Activated T-helper 17 cell treated with anti-CD3 and anti-CD28 coated beads, Interleukin-2, amount 50 U/mL, for 72 hours (primary cell): Measurements from ENCODE around the gene HK2. TPM values are rescaled to one million over a fixed set of nuclear protein-coding genes. Genes with fewer than 3 reads are reported as not detected.
"Not testable (repeated sequence)": the region's sequence is repeated elsewhere in the genome, so short reads cannot be mapped to it uniquely, and the experiment has no call there.

ENCODE experiments used
- ATAC-seq: fragments of 150-1000 bp; cut with Tn5 transposase; replicated peaks from 2 replicates; pipeline ENCODE4 v1.10.0; 2021; ENCODE audit warnings: mild to moderate bottlenecking, moderate library complexity
- H3K27ac Mint-ChIP-seq: one replicate; pipeline ENCODE4 v1.8.0; 2022; ENCODE audit warnings: mixed read lengths
- H3K27me3 Mint-ChIP-seq: one replicate; pipeline ENCODE4 v1.8.0; 2022; ENCODE audit warnings: mixed read lengths
- H3K36me3 Mint-ChIP-seq: one replicate; pipeline ENCODE4 v1.8.0; 2022; ENCODE audit warnings: low read depth, mild to moderate bottlenecking, mixed read lengths
- H3K4me1 Mint-ChIP-seq: one replicate; pipeline ENCODE4 v1.8.0; 2022; ENCODE audit warnings: mixed read lengths
- H3K4me3 Mint-ChIP-seq: one replicate; pipeline ENCODE4 v1.8.0; 2022; ENCODE audit warnings: mild to moderate bottlenecking, mixed read lengths
- H3K9me3 Mint-ChIP-seq: one replicate; pipeline ENCODE4 v1.8.0; 2022; ENCODE audit warnings: mixed read lengths
- total RNA-seq, 2 donors: library from RNA; stranded (reverse); gene quantifications; one replicate each; pipeline ENCODE4 v1.2.3, GENCODE V29; 2022

Gene HK2
- total RNA-seq, 2 donors from 2014 or later = 71.6 to 73.8 TPM

DNA sequence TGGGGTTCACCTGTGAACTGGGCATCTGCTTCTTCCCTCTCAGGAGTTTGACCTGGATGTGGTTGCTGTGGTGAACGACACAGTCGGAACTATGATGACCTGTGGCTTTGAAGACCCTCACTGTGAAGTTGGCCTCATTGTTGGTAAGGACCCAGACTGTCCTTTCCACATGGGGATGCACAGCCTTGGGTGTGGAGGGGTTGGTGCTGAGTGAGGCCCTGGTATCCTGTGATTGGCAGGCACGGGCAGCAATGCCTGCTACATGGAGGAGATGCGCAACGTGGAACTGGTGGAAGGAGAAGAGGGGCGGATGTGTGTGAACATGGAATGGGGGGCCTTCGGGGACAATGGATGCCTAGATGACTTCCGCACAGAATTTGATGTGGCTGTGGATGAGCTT, 52.3 kb downstream of the HK2 start:
- ATAC-seq = no peak
- Mint-ChIP-seq H3K27me3 (no peaks in the 10 kb centered on the region), H3K4me3 (no peak overlapping the region), H3K4me1 (peaks cover 6% of the 10 kb centered on the region), H3K36me3 (peaks cover 100% of the 10 kb centered on the region), H3K27ac (no peak overlapping the region), H3K9me3 (no peaks in the 10 kb centered on the region)

DNA sequence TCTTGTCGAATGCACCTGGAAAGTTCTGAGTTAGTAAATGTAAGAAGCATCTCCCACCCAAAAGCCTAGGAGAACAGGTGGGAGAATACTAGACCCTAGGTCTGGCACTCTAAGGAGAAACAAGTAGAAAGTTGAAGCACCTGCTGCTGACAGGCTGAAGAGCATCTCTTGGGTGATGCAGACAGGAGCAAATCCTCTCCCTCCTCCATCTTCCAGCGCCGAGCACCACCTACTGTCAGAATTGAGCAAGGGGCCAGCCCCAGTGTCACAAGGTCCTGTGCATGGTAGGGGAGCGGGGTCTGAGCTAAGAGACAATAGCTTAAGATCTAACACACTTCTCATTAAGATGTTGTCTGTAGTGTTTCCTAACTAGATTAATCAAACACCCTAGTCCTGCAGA, 52.9 kb downstream of the HK2 start:
- Mint-ChIP-seq H3K4me3 (no peak overlapping the region), H3K27ac (no peak overlapping the region), H3K36me3 (peaks cover 100% of the 10 kb centered on the region), H3K27me3 (no peaks in the 10 kb centered on the region), H3K4me1 (peaks cover 6% of the 10 kb centered on the region), H3K9me3 (no peaks in the 10 kb centered on the region)
- no peak for ATAC-seq

DNA sequence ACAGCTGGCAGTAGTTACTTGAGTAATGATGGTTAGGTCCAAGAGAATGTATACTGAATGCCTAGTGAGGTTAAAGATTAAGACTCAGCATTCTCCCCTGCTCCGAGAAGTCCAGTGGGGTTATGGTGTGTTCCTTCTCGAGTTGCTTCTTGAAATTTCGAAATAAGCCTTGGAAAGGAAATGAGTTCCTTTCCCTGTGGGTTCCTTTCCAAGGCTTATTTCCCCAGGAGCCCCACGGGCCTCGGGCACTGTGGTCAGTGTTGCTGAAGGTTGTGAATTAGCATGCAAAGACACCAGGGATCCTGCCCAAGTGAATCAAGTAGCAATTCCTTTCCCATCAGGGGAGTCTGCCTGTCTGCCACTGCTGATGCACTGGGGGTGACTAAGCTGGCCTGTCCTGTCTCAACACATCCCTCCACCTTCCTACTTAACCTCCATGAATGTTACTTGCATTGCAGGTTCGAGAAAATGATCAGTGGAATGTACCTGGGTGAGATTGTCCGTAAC, 53.6 kb downstream of the HK2 start:
- Mint-ChIP-seq H3K36me3 (peaks cover 100% of the 10 kb centered on the region), H3K9me3 (no peaks in the 10 kb centered on the region), H3K4me1 (peaks cover 6% of the 10 kb centered on the region), H3K4me3 (no peak overlapping the region), H3K27ac (no peak overlapping the region), H3K27me3 (no peaks in the 10 kb centered on the region)
- ATAC-seq = no peak

DNA sequence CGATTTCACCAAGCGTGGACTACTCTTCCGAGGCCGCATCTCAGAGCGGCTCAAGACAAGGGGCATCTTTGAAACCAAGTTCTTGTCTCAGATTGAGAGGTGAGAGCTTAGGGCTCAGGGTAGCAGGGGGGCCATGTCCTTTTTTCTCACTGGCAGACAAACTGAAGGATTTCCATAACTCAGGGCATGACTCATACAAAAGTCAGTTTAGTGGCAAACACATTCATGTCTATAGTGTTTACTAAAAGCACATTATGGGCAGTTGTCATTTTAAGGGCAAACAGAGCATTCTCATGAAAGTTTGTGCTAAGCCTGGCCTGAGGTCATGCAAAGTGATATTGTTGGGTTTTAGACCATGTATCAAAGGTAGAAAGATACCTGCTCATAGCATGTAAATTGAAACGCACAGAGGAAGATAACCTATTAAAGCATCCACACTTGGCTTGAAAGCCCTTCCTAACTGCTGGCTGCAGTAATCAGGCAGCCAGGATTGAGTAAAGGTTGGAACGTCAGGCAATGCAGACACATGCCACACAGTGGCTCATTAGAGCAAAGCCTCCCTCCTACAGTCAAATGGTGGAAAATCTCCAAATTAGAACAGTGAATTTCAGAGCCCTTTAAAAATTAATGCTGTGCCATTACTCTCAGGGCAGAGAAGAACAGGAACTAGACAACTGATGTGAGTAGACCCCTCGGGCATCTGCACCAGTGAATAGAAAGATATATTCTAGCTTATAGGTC, 54.2 kb downstream of the HK2 start:
- ATAC-seq = no peak
- Mint-ChIP-seq H3K4me3 (no peak overlapping the region), H3K27ac (no peak overlapping the region), H3K36me3 (peaks cover 100% of the 10 kb centered on the region), H3K4me1 (peaks cover 6% of the 10 kb centered on the region), H3K9me3 (no peaks in the 10 kb centered on the region), H3K27me3 (no peaks in the 10 kb centered on the region)

DNA sequence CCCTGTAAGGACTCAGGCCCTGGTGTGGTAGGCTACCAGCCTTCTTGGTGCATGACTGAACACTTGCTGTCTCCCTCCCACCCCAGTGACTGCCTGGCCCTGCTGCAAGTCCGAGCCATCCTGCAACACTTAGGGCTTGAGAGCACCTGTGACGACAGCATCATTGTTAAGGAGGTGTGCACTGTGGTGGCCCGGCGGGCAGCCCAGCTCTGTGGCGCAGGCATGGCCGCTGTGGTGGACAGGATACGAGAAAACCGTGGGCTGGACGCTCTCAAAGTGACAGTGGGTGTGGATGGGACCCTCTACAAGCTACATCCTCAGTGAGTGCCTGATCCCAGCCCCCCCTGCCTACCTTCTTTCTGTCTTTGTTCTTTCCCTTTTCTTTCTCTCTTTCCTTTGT, 55.2 kb downstream of the HK2 start:
- H3K9me3 Mint-ChIP-seq = no peaks in the 10 kb centered on the region
- H3K27me3 Mint-ChIP-seq = no peaks in the 10 kb centered on the region
- ATAC-seq = no peak
- H3K27ac Mint-ChIP-seq = no peak overlapping the region
- H3K4me1 Mint-ChIP-seq = peaks cover 9% of the 10 kb centered on the region
- H3K4me3 Mint-ChIP-seq = no peak overlapping the region
- peaks cover 100% of the 10 kb centered on the region for H3K36me3 Mint-ChIP-seq

DNA sequence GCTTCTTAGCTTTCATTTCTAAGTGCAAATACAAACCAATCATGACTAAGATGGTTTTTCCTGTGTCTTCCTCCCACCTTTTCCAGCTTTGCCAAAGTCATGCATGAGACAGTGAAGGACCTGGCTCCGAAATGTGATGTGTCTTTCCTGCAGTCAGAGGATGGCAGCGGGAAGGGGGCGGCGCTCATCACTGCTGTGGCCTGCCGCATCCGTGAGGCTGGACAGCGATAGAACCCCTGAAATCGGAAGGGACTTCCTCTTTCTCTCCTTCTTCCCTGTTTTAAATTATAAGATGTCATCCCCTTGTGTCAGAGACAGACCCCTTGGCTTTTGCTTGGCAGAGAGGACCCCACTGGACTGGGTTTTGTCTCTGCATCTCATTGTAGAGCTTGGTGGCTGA, 56.8 kb downstream of the HK2 start:
- H3K36me3 Mint-ChIP-seq = peaks cover 98% of the 10 kb centered on the region
- ATAC-seq = no peak
- no peaks in the 10 kb centered on the region for H3K27me3 Mint-ChIP-seq
- H3K27ac Mint-ChIP-seq = no peak overlapping the region
- H3K4me1 Mint-ChIP-seq = peaks cover 4% of the 10 kb centered on the region
- no peak overlapping the region for H3K4me3 Mint-ChIP-seq
- H3K9me3 Mint-ChIP-seq = no peaks in the 10 kb centered on the region

DNA sequence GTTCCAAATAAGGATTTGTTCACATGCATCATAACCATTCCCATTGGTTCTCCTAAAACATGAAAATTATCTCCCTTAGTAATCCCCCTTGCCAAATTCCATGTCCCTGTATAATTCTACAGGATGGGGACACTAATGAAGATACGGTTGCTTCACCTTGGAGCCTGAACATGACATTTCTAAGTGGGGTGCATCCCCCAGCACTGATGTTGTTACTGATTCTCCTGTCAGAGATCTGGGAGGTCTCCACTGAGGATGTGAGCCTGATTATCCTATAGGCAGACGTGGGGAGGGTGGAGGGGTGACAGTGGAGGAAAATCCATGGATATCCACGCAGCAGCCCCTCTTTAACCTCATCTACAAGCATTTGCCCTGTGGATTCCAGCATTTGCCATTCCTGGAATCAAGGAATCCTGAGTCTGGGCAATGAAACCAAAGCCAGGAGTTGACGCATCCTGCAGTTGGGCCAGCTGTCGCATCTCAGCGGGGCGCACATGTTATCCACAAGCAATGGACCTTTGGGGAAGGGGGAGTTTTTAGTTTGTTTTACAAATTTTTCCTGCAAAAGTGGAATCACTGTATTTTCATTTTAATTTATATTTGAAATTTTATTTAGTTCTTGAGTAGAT, 57.3 kb downstream of the HK2 start:
- H3K27me3 Mint-ChIP-seq = no peaks in the 10 kb centered on the region
- no peak for ATAC-seq
- no peak overlapping the region for H3K27ac Mint-ChIP-seq
- no peak overlapping the region for H3K4me3 Mint-ChIP-seq
- H3K4me1 Mint-ChIP-seq = peaks cover 4% of the 10 kb centered on the region
- H3K9me3 Mint-ChIP-seq = no peaks in the 10 kb centered on the region
- H3K36me3 Mint-ChIP-seq = peaks cover 98% of the 10 kb centered on the region

DNA sequence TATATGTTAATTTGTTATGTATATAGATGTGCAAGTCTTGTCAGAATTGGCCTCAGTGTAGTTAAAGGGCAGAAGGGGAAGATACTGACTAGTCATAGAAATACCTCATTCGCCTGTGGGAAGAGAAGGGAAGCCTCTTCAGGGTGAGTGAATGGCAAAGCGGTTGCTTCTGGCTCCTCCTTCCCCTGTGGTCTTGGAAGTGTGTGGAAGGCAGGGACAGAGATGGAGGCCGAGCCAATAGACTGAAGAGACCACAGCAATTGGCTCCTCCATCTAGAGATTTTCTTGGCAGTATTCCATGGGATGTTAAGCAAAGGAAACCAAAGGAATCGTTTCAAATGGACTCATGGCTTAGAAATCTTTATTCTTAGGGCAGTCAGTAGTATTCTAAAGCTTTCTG, 57.9 kb downstream of the HK2 start:
- not testable (repeated sequence) for H3K9me3 Mint-ChIP-seq, H3K27ac Mint-ChIP-seq, H3K4me3 Mint-ChIP-seq, ATAC-seq, H3K4me1 Mint-ChIP-seq, H3K27me3 Mint-ChIP-seq
- H3K36me3 Mint-ChIP-seq = peaks cover 93% of the 10 kb centered on the region

DNA sequence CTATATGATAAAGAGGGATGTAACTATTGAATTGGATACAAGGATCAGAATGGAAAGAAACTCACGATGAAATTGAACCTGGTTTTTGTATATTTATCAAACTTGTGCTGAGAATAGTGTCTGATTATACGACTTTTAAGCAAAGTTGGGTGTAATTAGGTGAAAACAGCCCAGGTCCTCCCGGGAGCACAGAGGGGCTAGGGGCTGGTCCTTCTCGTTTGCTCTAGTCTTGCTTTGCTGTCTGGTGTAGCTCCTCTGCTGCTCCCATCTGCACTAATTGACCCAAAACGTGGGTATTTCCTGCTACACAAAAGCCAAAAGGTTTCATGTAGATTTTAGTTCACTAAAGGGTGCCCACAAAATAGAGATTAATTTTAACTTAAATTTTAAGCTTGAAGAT, 58.7 kb downstream of the HK2 start:
- peaks cover 85% of the 10 kb centered on the region for H3K36me3 Mint-ChIP-seq
- no peak overlapping the region for H3K27ac Mint-ChIP-seq
- no peak for ATAC-seq
- no peak overlapping the region for H3K4me3 Mint-ChIP-seq
- no peaks in the 10 kb centered on the region for H3K27me3 Mint-ChIP-seq
- H3K9me3 Mint-ChIP-seq = no peaks in the 10 kb centered on the region
- peaks cover 4% of the 10 kb centered on the region for H3K4me1 Mint-ChIP-seq

DNA sequence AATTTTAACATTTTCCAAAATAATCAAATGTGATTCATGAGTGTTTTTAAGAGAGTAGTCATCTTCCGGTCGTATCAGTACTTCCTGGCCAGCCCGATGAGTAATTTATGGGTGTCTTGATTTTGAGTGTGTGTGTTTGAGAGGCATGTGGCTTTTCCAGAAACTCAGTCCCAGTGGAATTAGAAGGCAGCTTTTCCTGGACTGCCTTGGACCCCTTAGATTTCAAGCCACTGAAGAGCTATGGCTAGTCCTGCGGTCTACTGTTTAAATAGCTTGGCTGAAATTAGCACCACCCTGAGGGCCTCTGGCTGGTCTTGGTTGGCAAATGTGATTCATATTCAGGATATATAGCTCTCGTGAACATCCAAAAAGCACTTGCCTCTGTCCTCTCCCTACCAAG, 59.4 kb downstream of the HK2 start:
- Mint-ChIP-seq H3K4me3 (no peak overlapping the region), H3K9me3 (no peaks in the 10 kb centered on the region), H3K27ac (no peak overlapping the region), H3K36me3 (peaks cover 83% of the 10 kb centered on the region), H3K4me1 (peaks cover 4% of the 10 kb centered on the region), H3K27me3 (no peaks in the 10 kb centered on the region)
- ATAC-seq = peak; percentile 16

DNA sequence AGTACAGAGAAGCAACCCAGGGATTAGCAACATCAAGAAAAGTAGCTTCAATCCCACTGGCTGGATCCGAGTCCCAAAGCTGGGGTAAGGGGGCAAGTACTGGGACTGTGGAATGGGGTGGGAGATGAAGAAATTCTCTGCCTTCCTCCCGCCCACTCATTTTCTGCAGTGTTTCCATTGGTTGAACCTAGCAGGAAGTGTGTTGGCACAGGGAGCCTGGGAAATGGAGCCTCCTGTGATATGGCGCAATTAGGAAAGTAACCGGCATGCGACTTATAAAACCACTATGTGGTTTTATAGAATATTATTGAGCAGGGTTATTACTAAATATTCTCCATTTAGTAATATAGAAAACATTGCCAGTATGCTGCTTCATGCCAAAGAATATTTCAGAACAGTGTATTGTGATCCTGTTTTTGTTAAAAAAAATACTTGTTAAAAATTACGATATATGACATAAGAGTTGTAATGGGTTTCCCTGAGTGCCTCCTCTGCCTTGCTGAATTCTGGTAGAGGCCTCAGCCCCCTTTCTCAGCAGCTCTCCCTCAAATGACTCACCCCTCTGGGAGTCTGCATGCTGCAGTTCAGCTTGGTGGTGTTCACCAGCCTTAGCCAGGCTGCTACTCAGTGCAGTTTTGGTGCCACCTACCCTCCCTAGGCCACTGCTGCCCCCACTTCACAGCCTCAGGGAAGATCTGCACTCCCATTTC, 60.5 kb downstream of the HK2 start:
- no peak overlapping the region for H3K4me3 Mint-ChIP-seq
- peaks cover 73% of the 10 kb centered on the region for H3K36me3 Mint-ChIP-seq
- no peaks in the 10 kb centered on the region for H3K27me3 Mint-ChIP-seq
- no peaks in the 10 kb centered on the region for H3K9me3 Mint-ChIP-seq
- no peak for ATAC-seq
- no peak overlapping the region for H3K27ac Mint-ChIP-seq
- peaks cover 4% of the 10 kb centered on the region for H3K4me1 Mint-ChIP-seq

DNA sequence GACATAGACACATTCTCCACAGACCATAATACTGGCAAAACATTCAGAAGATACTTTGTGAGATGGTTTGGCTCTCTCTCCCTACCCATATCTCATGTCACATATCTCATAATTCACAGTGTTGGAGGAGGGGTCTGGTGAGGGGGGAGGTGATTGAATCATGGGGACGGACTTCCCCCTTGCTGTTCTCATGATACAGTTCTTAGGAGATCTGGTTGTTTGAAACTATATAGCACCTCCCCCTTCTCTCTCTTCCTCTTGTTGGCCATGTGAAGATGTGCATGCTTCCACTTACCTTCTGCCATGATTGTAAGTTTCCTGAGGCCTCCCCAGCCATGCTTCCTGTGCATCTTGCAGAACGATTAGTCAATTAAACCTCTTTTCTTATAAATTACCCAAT, 61.1 kb downstream of the HK2 start:
- no peak overlapping the region for H3K4me3 Mint-ChIP-seq
- H3K9me3 Mint-ChIP-seq = no peaks in the 10 kb centered on the region
- peaks cover 68% of the 10 kb centered on the region for H3K36me3 Mint-ChIP-seq
- no peaks in the 10 kb centered on the region for H3K27me3 Mint-ChIP-seq
- no peak for ATAC-seq
- H3K27ac Mint-ChIP-seq = no peak overlapping the region
- H3K4me1 Mint-ChIP-seq = peaks cover 4% of the 10 kb centered on the region

DNA sequence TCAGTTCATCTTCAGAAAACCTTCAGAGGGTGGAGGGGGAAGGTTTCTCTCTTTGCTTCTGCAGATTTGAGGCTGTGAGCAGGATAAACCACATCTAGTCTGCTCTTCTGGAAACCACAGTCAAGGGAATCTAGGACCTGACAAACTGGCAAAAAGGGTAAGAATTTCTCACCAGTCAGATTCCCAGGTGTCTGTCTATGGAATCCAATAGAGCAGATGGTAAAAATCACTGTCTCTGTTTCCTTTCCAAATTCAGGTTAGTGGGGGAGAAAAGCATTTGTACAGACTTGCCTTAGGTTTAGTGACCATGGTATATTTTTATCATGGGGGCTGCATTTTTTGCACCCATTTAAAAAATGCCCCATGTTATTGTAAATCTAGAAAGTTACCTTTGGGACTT, 62.3 kb downstream of the HK2 start:
- Mint-ChIP-seq H3K4me3 (no peak overlapping the region), H3K4me1 (peaks cover 4% of the 10 kb centered on the region), H3K36me3 (peaks cover 55% of the 10 kb centered on the region), H3K27me3 (no peaks in the 10 kb centered on the region), H3K27ac (no peak overlapping the region), H3K9me3 (no peaks in the 10 kb centered on the region)
- no peak for ATAC-seq

DNA sequence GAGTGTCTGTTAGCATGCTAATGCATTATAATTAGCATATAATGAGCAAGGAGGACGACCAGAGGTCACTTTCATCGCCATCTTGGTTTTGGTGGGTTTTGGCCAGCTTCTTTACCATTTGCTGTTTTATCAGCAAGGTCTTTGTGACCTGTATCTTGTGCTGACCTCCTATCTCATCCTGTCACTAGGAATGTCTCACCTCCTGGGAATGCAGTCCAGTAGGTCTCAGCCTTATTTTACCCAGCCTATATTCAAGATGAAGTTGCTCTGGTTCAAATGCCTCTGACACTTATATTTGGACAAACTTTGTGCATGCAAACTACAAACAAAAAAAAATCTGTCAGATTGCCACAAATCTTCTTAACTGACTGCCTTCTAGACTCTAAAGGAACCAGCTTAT, 66.3 kb downstream of the HK2 start:
- not testable (repeated sequence) for H3K27me3 Mint-ChIP-seq, H3K9me3 Mint-ChIP-seq, H3K4me1 Mint-ChIP-seq, H3K27ac Mint-ChIP-seq, H3K4me3 Mint-ChIP-seq, ATAC-seq
- peaks cover 17% of the 10 kb centered on the region for H3K36me3 Mint-ChIP-seq

DNA sequence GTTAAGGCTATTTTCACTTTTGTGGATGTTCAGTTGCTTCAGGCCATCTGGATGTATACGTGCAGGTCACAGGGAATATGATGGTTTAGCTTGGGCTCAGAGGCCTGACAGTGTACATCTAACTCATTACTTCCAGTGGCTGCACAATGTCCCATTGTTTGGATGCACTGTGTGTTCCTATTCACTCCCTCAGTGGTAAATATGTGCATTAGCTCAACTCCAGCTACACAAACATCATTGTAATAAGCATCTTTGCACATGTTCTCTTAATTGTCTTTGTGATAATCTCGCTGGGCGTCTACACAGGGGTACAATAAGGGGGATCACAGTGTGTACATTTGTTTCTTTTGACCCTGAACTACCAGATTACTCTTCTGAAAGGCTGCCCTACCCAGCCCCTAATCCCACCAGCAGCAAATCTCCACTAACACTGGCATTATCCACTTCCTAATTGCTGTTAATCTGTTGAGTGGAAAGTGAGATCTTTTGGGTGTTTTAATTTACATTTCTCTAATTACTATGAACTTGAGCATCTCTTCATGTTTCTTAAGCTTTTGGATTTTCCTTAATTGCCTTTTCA, 68.4 kb downstream of the HK2 start:
- Mint-ChIP-seq H3K27ac (no peak overlapping the region), H3K27me3 (peaks cover 6% of the 10 kb centered on the region), H3K36me3 (peaks cover 6% of the 10 kb centered on the region), H3K4me3 (no peak overlapping the region), H3K4me1 (no peaks in the 10 kb centered on the region), H3K9me3 (no peaks in the 10 kb centered on the region)
- ATAC-seq = no peak
